Right lobe of liver (tissue), 4 donors: ENCODE data around the gene CTNND2.

Experiments used
- POLR2A ChIP-seq: fragments of 450-650 bp; IDR thresholded peaks from one replicate; pipeline ENCODE4 v1.6.1; 2017; ENCODE audit warnings: antibody characterized with exemption, mild to moderate bottlenecking
- TF ChIP-seq, protein P1 (sequence below), 4 donors: fragments of 200-600 bp in 3 of 4; fragments of 450-650 bp in 1 of 4; IDR thresholded peaks; one replicate each; pipeline versions ENCODE4 v1.5.1 to v1.8.0; 2016 to 2022; ENCODE audit warnings: antibody characterized with exemption in 4 of 4, mild to moderate bottlenecking in 2 of 4
- donor health status: DM: no; HTN: no; CAD: no.
- donor health status: DM: no; HTN: no; CAD: no.
- donor health status: DM: no; HTN: yes; CAD: no.

DNA sequence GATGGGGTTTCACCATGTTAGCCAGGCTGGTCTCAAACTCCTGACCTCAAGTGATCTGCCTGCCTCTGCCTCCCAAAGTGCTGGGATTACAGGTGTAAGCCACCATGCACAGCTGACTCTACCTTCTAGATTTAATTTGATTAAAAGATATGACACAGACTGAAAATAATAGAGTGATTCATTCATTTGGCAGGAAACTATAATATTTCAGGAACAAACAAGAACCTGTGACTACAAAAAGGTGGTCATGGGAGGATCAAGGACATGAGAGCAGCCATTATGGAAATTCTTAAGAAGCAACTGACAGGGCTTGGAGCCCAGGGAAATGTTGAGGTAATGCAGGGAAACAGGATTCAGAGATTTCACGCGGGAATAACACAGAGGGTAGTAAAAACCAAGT is 877.7 kb downstream of the CTNND2 start:
- no peak for TF ChIP-seq POLR2A
- TF ChIP-seq, protein P1, sequence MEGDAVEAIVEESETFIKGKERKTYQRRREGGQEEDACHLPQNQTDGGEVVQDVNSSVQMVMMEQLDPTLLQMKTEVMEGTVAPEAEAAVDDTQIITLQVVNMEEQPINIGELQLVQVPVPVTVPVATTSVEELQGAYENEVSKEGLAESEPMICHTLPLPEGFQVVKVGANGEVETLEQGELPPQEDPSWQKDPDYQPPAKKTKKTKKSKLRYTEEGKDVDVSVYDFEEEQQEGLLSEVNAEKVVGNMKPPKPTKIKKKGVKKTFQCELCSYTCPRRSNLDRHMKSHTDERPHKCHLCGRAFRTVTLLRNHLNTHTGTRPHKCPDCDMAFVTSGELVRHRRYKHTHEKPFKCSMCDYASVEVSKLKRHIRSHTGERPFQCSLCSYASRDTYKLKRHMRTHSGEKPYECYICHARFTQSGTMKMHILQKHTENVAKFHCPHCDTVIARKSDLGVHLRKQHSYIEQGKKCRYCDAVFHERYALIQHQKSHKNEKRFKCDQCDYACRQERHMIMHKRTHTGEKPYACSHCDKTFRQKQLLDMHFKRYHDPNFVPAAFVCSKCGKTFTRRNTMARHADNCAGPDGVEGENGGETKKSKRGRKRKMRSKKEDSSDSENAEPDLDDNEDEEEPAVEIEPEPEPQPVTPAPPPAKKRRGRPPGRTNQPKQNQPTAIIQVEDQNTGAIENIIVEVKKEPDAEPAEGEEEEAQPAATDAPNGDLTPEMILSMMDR (IDR thresholded peaks at IDR 0.05), result no peak
